NCI-H128 (cell line): ENCODE results near the gene AKT1.
A peak's percentile ranks its signal among the peaks of the same experiment; 100 is the strongest.
"Not testable (repeated sequence)": the region's sequence is repeated elsewhere in the genome, so short reads cannot be mapped to it uniquely, and the experiment has no call there.

ENCODE experiments used
- DNase-seq: peaks from one replicate; lab custom pipeline; 2025; ENCODE audit not compliant: unreplicated experiment; lab: John Stamatoyannopoulos, UW

The AKT1 gene

DNA sequence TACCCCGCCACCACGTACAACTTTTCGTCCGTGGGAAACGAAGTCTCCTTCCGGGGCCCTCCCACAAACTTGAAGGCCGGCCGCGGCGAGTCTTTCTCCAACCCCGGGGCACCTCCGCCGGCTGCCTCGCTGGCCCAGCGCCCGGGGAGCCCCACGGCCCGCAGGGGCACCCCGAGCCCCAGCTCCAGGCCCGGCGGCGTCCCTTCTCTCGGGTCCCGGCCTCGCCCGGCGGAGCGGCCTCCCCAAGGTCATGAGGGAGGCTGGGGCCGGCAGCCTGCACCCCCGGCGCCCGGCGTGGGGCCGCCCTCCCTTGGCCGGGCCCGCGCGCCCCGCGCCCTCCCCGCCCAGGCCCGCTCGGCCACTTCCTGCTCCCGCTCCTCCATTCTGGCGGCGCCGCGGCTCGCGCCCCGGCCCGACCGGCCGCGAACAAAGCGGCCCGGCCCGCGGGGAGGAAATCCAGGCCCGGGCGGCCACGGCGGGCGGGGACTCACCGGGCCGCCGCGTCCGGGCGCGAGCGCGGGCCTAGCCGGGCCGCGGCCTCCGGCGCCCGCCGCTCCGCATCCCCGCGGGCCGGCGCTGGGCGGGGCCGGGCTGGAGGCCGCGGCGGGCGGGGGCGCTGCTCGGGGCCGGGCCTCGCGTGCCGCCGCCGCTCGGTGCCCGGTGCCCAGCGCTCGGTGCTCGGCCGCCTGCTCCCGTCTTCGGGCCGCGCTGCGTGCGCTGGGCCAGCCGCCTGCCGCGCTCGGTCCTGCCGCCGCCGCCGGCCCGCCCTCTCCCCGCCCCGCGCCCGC is at the start of gene AKT1:
TSS of gene AKT1 (minus strand) at position 756 of the 788 bp plus-strand sequence. CDS start 3,105 bp downstream, outside the sequence.
- peak; percentile 19 for DNase-seq

GRCh38 chr14:104845033-104845666 is 49.6 kb upstream of the AKT1 start:
- no peak for DNase-seq

DNA sequence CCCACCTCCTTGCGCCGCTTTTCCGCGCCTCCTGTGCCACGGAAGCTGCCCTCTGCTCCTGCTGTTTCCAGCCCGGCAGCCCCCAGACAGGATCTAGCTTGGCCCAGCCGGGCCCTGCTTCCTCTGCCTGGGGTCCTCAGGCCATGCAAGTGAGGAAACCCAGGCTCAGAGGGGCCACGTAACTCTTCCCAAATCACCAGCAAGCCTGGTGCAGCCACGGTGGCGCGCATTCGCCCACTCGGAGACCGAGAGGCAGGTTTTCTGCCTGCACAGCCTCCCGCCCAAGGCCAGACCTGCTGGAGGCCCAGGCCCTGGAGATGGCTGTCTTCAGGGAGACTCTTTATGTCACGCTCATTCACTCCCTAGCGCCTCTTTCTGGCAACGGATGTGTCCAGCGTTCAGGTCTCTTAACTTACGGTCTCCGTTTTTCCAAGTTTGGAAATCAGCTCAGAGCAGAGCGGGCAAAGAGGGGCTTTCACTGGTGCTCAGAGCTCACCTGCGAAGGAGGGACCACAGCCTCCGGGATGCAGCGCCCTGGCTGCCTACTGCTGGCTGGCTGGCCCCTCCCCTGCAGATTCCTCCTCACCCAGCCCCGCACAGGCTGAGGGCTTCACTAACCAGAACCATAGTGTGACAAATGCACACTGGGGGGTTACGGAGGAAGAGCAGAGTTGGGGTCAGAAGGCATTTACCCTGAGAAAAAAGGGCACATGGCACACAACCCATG is 48.9 kb upstream of the AKT1 start:
- DNase-seq, result no peak

DNA sequence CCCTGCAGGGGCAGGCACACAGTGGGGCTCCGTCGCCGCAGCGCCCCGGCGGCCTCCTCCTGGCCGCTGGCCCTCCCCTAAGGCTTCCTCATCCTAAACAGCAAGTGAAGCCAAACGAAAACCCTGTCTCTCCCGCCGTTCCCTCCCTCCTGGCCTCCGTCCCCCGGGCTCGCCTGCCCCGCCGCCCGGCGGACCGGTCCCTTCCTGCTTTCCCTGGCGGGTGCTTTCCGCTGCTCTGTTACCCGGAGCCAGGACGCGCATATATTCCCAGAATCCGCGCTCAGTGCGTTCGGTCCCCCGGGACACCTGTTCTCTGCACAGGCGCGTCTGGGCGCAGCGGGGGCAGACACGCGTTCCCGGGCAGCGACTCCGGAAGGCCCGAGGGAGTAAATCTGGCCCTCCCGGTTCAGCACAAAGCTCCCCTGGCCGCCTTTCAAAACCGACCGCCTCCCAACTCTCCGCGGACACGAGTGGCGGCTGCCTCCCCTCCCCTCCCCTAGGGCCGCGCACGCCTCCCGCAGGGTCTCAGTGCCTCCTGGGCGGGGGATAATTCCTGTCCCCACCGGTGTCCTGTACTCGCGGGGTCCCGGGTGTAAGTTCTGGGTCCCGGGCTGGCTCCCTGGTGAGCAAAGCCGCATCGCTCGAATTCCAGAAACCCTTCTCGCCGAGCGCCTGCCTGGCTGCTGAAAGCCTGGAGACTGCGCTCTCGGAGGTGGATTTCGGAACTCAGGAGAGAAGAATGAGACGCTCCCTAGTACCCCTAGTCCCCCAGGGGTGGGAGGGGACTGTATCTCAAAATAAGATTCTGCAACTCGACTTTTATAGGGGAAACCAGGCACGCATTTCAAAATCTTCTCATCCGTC is 48.1 kb upstream of the AKT1 start:
- no peak for DNase-seq

DNA sequence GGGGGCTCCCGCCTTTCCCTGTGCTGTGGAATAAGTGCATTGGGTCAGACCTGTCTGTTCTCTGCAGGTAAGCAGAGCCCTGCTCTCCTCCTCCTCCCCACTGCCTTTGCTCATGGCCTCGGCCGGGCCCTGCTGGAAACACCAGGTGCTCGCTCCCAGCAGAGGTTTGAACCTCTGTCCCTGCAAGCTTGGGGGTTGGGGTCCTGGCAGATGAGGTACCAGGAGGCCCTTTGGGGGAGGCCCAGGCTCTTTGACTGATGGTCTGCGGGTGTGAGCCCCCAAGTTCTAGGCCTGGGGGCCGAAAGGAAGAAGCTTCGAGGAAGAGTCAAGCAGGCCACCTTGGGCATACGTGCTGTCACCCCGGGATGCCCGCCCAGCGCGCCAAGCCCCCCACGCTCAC is 47.5 kb upstream of the AKT1 start:
- no peak for DNase-seq

DNA sequence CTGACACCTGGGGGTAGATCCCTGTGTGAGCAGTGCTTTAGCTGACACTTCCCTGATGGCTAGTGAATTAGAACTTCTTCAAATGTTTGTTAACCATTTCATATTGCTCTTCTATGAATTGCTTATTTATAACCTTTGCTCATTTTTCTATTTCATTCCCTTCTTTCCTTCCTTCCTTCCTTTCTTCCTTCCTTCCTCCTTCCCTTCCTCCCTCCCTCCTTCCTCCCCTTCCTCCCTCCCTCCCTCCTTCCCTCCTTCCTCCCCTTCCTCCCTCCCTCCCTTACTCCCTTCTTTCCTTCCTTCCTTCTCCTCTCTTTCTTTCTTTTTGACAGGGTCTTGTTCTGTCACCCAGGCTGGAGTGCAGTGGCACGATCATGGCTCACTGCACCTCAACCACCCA is 46.2 kb upstream of the AKT1 start:
- DNase-seq, result no peak

DNA sequence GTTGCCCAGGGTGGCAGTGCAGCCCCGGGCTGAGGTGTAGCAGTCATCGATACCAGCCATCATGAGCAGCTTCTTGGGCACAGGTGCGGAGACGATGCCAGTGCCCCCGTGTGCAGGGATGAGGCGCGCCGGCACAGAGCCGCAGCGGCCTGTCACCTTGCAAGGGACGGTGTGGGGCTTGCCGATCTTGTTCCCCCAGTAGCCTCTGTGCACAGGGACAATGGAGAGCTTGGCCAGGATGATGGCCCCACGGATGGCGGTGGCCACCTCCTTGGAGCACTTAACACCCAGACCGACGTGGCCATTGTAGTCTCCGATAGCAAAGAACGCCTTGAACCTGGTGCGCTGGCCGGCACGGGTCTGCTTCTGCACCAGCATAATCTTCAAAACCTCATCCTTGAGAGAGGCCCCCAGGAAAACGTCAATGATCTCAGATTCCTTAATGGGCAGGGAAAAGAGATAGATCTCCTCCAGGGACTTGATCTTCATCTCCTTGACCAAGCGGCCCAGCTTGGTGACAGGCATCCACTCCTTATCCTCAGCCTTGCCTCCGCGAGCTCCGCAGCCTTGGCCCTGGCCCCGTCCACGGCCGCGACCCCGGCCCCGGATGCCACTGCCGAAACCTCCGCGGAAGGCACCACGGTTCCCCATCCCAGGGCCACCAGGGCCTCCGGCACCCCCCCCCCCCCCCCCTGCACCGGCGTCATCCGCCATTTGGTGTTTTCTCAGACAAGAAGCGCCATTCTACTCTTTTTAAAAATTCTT is 40.8 kb upstream of the AKT1 start:
- not testable (repeated sequence) for DNase-seq

DNA sequence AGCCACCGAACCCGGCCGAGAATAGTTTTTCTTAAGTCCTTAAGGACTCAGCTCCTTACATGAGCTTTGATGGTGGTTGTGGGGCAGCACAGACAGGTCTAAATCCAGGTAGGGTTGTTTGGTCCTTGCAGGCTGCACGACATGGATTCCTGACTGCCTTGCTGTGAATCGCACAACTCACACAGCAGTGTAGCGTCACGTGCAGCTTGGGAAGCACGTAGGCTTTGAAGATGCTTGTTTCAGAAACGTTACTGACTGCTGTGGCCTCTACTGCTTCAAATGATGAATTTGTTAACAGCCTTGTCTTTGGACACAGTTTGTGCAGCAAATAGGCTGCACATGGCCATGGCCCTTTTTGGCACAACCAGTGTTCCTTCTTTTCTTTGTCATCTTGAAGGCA is 35.2 kb upstream of the AKT1 start:
- DNase-seq, result no peak

- DNase-seq, result peak; percentile 45
These were observed 31.9 kb upstream of the AKT1 start for GRCh38 chr14:104827177-104828055.

DNA sequence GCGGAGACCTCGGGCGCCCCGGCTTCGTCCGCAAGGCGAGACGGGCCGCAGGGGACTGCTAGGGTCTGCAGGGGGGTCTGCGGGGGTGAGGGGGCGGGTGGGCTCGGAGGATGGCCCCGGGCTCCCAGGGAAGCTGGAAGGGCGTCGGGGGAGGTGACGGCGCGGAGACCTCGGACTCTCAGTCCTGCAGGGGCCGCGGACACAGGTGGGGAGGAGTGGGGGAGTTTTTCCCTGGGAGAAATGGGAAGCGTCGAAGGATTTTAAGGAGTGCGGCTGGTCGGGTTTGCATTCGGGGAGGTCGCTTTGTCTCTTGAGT is 31.3 kb upstream of the AKT1 start:
- DNase-seq, result no peak

GRCh38 chr14:104826189-104826860 is 30.8 kb upstream of the AKT1 start:
- peak; percentile 72 for DNase-seq

GRCh38 chr14:104824353-104824997 is 28.9 kb upstream of the AKT1 start:
- no peak for DNase-seq

DNA sequence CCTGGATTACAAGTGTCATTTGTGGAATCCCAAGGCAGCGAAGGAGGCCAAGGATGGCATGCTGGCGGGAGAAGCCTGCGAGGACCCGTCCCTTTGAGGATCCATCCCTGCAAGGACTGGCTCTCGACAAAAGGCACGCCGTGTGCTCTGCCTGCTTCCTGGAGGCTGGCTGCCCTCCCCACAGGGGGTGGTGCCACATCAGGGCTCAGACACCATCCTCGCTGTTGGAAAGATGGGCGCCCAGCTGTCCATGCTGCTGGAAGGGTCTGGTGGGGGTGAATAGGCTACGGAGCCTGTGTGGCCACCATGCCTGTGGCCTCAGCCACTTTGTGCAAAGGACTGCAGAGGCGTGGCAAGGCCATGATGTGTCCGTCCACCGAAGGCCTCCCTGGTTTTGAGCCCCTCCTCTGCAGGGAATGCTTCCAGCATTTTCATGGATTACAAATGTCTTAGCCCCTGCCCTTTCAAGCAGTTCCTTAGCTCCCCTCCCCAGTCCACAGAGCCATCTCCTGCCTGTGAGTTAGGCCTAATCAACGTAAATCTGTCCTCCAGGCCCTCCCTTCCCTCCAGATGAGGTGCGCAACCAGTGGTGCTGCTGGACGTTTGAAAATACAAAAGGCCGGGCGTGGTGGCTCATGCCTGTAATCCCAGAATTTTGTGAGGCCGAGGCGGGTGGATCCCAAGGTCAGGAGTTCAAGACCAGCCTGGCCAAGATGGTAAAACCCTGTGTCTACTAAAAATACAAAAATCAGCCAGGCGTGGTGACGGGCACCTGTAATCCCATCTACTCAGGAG is 27.5 kb upstream of the AKT1 start:
- no peak for DNase-seq

DNA sequence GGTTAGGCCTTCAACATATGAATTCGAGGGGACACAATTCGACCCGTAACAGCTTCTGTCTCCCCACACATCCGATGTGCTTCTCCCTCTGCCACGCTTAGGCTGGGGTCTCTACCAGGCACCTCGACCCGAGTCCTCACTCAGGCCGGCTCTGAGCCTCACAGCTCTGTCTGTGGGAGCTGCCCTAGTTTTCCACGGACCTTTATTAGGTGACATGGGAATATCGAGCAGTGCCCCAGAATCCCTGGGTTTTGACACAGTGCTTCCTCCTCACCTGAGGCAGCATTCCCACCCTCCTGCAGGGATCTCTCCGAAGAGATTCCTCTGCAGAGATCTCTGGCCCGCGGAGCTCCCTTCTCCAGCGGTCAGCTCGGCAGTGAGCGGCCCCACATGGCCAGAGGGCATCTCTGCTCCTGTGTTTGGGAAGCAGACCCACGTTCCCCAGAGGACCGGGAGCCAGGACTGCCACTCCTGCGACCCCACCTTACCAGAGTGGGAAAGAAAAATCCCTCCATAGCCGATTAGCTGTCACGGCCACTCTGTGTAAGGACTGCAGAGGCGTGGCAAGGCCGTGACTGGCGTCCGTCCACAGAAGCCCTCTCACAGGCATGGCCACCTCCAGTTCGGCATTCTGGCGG is 26.5 kb upstream of the AKT1 start:
- no peak for DNase-seq

DNA sequence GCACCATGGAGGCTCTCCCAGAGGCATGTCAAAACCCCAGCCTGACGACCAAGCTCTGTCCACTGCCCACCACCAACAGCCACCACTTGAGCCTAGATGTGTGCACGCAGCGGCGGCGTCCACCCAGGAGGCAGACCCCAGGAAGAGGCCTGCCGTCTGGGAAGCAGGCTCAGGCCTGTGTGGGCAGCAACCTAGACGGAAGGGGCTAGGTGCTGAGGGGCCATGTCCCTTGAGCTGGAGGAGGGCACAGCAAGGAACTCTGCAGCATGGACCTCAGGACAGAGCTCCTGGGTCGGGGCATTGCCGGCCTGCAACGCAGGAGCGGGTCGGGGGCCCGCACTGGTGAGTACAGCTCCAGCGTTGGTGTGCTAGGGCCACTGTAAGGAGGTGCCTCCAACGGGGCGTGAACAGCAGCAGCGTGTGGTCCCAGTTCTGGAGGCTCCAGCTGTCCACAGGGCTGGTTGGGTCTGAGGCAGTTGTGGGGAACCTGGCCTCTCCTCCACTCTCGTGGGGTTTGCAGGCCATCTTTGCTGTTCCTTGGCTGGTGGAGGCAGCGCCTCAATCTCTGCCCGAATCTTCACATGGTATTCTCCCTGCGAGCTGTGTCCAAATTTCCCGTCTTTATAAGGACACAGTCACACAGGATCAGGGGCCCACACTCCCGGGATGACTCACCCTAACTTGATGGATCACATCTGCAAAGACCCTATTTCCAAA is 25.8 kb upstream of the AKT1 start:
- no peak for DNase-seq

DNA sequence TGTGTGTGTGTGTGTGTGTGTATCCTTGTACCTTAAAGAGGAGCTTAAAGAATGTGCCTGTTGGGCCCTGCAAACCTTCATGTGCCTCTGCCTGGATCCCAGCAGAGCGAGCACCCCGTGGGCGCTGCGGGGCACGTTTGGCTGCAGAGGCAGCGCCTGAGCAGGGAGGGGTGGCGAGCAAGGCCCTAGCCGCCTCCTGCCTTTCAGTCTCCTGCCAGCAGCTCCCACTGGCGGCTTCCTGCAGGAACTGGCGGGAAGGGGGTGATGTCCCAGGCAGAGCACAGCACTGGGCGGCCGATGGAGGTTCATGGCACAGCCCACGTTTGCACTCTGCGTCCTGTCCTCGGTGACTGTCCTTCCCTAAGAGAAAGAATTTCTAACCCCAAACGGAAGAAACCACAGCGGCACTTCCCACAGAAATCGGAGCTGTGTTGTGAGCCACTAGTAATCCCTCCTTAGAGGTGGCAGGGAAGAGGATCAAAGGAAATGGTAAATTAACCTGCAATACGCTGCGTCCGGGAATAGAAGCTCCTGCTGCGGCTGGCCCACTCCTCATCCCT is 25.2 kb upstream of the AKT1 start:
- DNase-seq, result no peak
